ENCODE measurements around the gene SIRT6.

Gene SIRT6

DNA sequence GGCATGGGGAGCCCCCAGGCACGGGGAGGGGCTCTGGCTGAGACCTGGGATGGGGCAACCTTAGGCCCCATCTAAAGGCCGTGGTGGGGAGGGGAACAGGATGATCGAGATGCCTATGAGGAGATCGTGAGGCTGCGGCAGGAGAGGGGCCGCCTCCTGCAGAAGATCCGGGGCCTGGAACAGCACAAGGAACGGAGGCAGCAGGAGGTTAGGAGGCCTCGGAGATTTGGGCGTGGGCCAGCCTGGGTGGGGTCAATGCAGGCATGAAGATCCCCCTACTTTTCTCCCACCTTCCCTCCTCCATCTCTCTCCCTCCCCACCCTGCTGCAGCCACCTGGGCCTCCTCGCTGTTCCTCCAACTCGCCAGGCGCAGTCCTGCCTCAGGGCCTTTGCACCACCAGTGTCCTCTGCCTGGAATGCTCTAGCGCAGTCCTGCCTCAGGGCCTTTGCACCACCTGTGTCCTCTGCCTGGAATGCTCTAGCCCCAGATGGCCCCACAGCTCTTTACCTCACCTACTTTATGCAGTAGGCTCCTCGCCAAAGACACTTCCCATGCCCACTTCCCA, 27.9 kb upstream of the SIRT6 start:
- no peak for DNase-seq (ENCODE audit: low spot score)
- in situ Hi-C loops (cut with MboI; ENCODE audit: low pct_unique_long_range_greater_than_20kb, low sequenced_read_pairs, unreplicated experiment) = no loop called here
- TF ChIP-seq, protein P1, sequence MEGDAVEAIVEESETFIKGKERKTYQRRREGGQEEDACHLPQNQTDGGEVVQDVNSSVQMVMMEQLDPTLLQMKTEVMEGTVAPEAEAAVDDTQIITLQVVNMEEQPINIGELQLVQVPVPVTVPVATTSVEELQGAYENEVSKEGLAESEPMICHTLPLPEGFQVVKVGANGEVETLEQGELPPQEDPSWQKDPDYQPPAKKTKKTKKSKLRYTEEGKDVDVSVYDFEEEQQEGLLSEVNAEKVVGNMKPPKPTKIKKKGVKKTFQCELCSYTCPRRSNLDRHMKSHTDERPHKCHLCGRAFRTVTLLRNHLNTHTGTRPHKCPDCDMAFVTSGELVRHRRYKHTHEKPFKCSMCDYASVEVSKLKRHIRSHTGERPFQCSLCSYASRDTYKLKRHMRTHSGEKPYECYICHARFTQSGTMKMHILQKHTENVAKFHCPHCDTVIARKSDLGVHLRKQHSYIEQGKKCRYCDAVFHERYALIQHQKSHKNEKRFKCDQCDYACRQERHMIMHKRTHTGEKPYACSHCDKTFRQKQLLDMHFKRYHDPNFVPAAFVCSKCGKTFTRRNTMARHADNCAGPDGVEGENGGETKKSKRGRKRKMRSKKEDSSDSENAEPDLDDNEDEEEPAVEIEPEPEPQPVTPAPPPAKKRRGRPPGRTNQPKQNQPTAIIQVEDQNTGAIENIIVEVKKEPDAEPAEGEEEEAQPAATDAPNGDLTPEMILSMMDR (IDR thresholded peaks at IDR 0.05; ENCODE audit: extremely low read depth, insufficient read depth, missing control alignments) = no peak

DNA sequence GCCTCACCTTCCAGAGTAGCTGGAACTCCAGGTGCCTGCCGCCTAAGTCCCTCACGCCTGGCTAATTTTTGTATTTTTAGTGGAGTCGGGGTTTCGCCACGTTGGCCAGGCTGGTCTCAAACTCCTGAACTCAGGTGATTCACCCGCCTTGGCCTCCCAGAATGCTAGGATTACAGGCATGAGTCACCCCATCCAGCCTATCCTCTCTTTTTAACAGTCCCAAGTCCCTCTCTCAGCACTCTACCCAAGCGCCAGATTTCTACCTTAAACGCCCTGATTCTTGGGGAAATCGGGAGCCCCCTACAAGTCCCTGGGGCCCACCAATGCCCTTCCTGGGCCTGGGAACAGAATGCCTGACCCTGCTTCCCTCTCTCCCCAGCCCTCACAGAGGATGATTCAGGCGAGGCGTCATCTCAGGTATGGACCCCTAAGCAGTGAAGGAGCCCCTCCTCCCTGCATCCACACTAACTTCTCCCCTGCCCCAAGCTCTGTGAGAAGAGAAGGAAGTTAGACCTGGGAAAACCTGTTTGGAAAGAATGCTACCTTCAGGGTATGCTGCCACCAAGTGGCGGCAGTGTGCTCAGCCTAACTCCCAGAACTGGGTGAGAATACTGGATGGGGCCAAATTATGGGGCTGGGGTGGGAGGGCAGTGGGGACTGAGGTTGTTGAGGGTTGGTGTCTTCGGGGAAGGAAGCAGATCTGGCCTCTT, 26.2 kb upstream of the SIRT6 start:
- TF ChIP-seq, protein P1 (IDR thresholded peaks at IDR 0.05; ENCODE audit: extremely low read depth, insufficient read depth, missing control alignments) = peak; percentile 73
- in situ Hi-C loops (cut with MboI; ENCODE audit: low pct_unique_long_range_greater_than_20kb, low sequenced_read_pairs, unreplicated experiment) = no loop called here
- DNase-seq (ENCODE audit: low spot score) = peak; percentile 56

DNA sequence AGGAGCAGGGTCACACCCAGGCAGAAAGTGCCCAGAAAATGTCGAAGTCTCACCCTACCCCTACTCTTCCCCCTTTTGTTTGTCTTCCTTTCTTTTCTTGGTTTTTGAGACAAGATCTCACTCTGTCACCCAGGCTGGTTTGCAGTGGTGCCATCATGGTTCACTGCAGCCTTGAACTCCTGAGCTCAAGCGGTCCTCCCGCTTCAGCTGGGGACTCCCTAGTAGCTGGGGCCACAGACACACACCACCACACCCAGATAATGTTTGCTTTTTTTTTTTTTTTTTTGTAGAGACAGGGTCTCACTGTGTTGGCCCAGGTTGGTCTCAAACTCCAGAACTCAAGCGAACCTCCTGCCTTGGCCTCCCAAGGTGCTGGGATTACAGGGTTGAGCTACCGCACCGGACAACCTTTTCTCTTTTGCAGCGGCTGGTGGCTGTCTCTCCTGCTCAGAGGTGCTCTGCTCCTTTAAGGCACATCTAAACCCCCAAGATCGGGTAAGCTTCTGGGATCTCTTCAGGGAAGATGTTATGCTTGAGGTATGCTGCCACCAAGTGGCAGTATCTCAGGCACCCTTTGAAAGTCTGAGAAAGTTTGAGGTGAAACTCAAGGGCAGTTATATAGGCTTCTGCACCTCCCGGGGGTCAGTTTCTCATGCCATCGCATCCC, 24.6 kb upstream of the SIRT6 start:
- in situ Hi-C loops (cut with MboI; ENCODE audit: low pct_unique_long_range_greater_than_20kb, low sequenced_read_pairs, unreplicated experiment) = no loop called here
- TF ChIP-seq, protein P1 (IDR thresholded peaks at IDR 0.05; ENCODE audit: extremely low read depth, insufficient read depth, missing control alignments) = peak; percentile 35
- no peak for DNase-seq (ENCODE audit: low spot score)

DNA sequence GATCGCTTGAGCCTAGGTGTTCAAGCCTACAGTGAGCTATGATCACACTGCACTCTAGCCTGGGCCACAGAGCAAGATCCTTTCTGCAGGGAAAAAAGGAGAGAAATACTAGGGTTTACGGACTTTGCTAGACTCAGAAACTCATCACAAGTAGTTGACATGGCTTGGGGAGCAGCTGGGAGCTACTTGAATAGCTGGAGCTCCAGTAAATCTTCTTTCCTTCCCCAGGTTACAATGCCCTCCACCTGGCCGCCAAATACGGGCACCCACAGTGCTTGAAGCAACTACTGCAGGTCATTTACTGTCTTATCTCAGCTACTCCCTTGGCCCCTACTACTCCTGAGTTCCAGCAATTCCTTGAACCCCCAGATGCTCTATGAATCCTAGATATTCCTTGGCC, 19.4 kb upstream of the SIRT6 start:
- in situ Hi-C loops (cut with MboI; ENCODE audit: low pct_unique_long_range_greater_than_20kb, low sequenced_read_pairs, unreplicated experiment) = no loop called here
- TF ChIP-seq, protein P1 (IDR thresholded peaks at IDR 0.05; ENCODE audit: extremely low read depth, insufficient read depth, missing control alignments) = no peak
- no peak for DNase-seq (ENCODE audit: low spot score)

DNA sequence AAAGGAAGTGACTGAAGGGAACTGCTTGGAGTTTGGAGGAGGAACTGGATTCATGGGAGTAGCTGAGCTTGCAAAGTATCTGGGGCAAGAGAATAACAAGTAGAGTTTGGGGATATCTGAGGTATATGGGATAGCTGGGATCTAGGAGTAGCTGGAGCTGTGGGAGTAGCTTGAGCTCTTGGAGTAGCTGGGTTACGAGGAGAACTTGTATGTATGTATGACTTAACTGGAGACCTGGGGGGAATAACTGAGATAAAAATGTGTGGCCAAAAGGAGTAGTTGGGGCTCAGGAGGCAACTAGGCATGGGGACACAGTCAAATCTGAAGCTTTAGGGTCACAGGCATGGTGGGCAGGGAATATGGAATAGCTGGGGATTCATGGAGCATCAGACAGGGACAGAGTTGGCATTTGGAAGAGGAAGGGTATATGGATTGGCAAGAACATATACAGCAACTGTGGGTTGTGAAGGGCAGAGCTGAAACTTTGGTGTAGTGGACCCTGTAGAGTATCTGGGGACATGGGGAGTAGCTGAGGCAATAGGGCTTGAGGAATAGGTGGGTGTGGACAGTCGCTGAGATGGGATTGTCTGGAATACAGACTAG, 18.7 kb upstream of the SIRT6 start:
- TF ChIP-seq, protein P1 (IDR thresholded peaks at IDR 0.05; ENCODE audit: extremely low read depth, insufficient read depth, missing control alignments) = no peak
- in situ Hi-C loops (cut with MboI; ENCODE audit: low pct_unique_long_range_greater_than_20kb, low sequenced_read_pairs, unreplicated experiment) = no loop called here

DNA sequence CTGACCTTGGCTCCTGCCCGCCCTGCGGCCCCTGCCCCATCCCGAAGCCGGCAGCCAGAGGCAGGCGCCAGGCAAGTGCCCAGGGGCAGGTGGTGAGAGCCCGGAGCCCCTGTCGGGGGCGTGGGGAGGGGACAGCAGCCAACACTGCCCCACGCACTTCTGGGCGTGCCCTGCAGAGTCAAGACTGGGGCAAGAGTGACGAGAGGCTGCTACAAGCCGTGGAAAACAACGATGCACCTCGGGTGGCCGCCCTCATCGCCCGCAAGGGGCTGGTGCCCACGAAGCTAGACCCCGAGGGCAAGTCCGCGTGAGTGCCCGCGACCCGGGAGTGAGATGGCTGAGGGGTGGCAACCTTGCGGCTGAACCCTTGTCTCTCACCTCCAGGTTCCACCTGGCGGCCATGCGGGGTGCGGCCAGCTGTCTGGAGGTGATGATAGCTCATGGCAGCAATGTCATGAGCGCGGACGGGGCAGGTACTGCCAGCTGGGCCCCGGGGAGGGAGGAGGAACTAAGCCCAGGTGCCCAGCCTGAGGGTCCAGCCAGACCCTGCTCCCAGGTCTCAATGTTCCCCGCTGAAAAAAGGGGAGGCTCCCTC, 17.4 kb upstream of the SIRT6 start:
- TF ChIP-seq, protein P1 (IDR thresholded peaks at IDR 0.05; ENCODE audit: extremely low read depth, insufficient read depth, missing control alignments) = no peak
- in situ Hi-C loops (cut with MboI; ENCODE audit: low pct_unique_long_range_greater_than_20kb, low sequenced_read_pairs, unreplicated experiment) = no loop called here
- no peak for DNase-seq (ENCODE audit: low spot score)

More for the DNA sequence above, 18.7 kb upstream of the SIRT6 start:
- DNase-seq (ENCODE audit: low spot score) = no peak

All from GM13977 (cell line).